HepG2 (cell line): ENCODE results near the gene KHNYN. TPM values are rescaled to one million over a fixed set of nuclear protein-coding genes. Genes with fewer than 3 reads are reported as not detected.

Experiments used
- ARHGAP35 ChIP-seq: sonication (generic); formaldehyde crosslinking; IDR thresholded peaks from 2 replicates; pipeline ENCODE4 v1.9.0; 2022; ENCODE audit warnings: mild to moderate bottlenecking, inconsistent platforms, moderate library complexity, missing genetic modification reagents, borderline replicate concordance
- CBX1 ChIP-seq: IDR thresholded peaks from one replicate; pipeline ENCODE4 v1.6.1; 2016; ENCODE audit warnings: antibody characterized with exemption, low read depth
- CC2D1A ChIP-seq: sonication (generic); formaldehyde crosslinking; IDR thresholded peaks from 2 replicates; pipeline ENCODE4 v1.8.1; 2023; ENCODE audit warnings: mild to moderate bottlenecking, missing genetic modification reagents
- GLI4 ChIP-seq: sonication (generic); formaldehyde crosslinking; IDR thresholded peaks from 2 replicates; pipeline ENCODE4 v1.5.1; 2020; ENCODE audit warnings: missing genetic modification reagents, mild to moderate bottlenecking, moderate library complexity, borderline replicate concordance
- MXI1 ChIP-seq: IDR thresholded peaks from 3 replicates; pipeline ENCODE4 v1.6.1; 2012; ENCODE audit warnings: low read depth, low read length, inconsistent platforms, borderline replicate concordance
- PAXIP1 ChIP-seq: sonication (generic); formaldehyde crosslinking; conservative IDR thresholded peaks from 2 replicates; pipeline ENCODE4 v1.4.0; 2020; ENCODE audit warnings: mild to moderate bottlenecking, missing genetic modification reagents, moderate library complexity
- THYN1 ChIP-seq: sonication (generic); formaldehyde crosslinking; IDR thresholded peaks from 2 replicates; pipeline ENCODE4 v1.8.1; 2023; ENCODE audit warnings: low read depth, mild to moderate bottlenecking, moderate library complexity, missing genetic modification reagents, borderline replicate concordance
- TSC22D2 ChIP-seq: sonication (generic); formaldehyde crosslinking; IDR thresholded peaks from 2 replicates; pipeline ENCODE4 v1.5.1; 2020; ENCODE audit warnings: missing genetic modification reagents, mild to moderate bottlenecking, borderline replicate concordance
- ZMAT3 ChIP-seq: sonication (generic); formaldehyde crosslinking; conservative IDR thresholded peaks from 2 replicates; pipeline ENCODE4 v1.7.0; 2021; ENCODE audit warnings: missing genetic modification reagents
- ZNF160 ChIP-seq: sonication (generic); formaldehyde crosslinking; IDR thresholded peaks from 2 replicates; pipeline ENCODE4 v1.8.0; 2022; ENCODE audit warnings: mild to moderate bottlenecking, inconsistent platforms, missing genetic modification reagents
- ZNF329 ChIP-seq: sonication (generic); formaldehyde crosslinking; IDR thresholded peaks from 2 replicates; pipeline ENCODE4 v1.9.0; 2021; ENCODE audit warnings: low read depth, mild to moderate bottlenecking, missing genetic modification reagents
- ZNF724P ChIP-seq: sonication (generic); formaldehyde crosslinking; IDR thresholded peaks from 2 replicates; pipeline ENCODE4 v1.8.0; 2022; ENCODE audit warnings: missing genetic modification reagents, borderline replicate concordance
- ZNF772 ChIP-seq: sonication (generic); formaldehyde crosslinking; IDR thresholded peaks from 2 replicates; pipeline ENCODE4 v1.5.0; 2020; ENCODE audit warnings: mild to moderate bottlenecking, missing genetic modification reagents
- polyA plus RNA-seq, 8 experiments: library from polyadenylated mRNA; depleted of rRNA in 3 of 8; stranded (reverse) in 7 of 8; unstranded in 1 of 8; fragments of >200 nt; fragmentation: Illumina TruSeq in 4 of 8; extraction: Trizol in 4 of 8; gene quantifications; 2 replicates each; pipeline versions ENCODE4 v1.2.1 to v1.2.3, GENCODE V29; 2011 to 2016; ENCODE audit warnings: low read depth in 4 of 8, missing spikeins in 1 of 8, mixed read lengths in 1 of 8; ENCODE audit not compliant: insufficient read depth in 1 of 8
- total RNA-seq, 5 experiments: library from RNA; depleted of rRNA; stranded (reverse); fragments of >200 nt; fragmentation: Illumina TruSeq; extraction: Trizol; gene quantifications; 2 replicates each; pipeline ENCODE4 v1.2.3, GENCODE V29; 2016; ENCODE audit warnings: low read depth in 1 of 5
- TF ChIP-seq, protein P1 (sequence below): sonication (generic); formaldehyde crosslinking; IDR thresholded peaks from 2 replicates; pipeline ENCODE4 v1.5.0; 2020; ENCODE audit warnings: missing genetic modification reagents
- TF ChIP-seq, protein P2 (sequence below): sonication (generic); formaldehyde crosslinking; IDR thresholded peaks from 2 replicates; pipeline ENCODE4 v1.5.0; 2020; ENCODE audit warnings: missing genetic modification reagents
- TF ChIP-seq, protein P3 (sequence below): sonication (generic); formaldehyde crosslinking; IDR thresholded peaks from 2 replicates; pipeline ENCODE4 v1.4.0; 2020; ENCODE audit warnings: low read depth, missing genetic modification reagents
- TF ChIP-seq, protein P4 (sequence below): sonication (generic); formaldehyde crosslinking; IDR thresholded peaks from 2 replicates; pipeline ENCODE4 v1.5.0; 2020; ENCODE audit warnings: missing genetic modification reagents

The KHNYN gene
- total and polyA plus RNA-seq, 2 of the 13 experiments (the other 11 are each of a cell fraction or from before 2014, with no cell fraction given) = 52.8 to 75.7 TPM

- TF ChIP-seq, protein P1, sequence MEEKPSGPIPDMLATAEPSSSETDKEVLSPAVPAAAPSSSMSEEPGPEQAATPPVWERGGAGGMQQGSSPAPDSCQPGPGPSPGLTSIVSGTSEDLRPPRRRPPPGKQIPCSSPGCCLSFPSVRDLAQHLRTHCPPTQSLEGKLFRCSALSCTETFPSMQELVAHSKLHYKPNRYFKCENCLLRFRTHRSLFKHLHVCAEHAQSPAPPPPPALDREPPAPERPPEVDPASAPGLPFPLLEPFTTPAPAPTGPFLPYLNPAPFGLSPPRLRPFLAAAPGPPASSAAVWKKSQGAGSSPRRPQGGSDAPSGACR (CRISPR knock-in tag) = peak; percentile 23; the same call in 1 of the 2 replicates
- TF ChIP-seq CC2D1A (CRISPR knock-in tag) (no peak), MXI1 (0 out of 3 replicates have a peak, but pooled peaks have one; percentile 42), GLI4 (no peak), ZNF724P (0 out of 2 replicates have a peak, but pooled peaks have one; percentile 70), ZNF772 (CRISPR knock-in tag) (no peak; the same call in 1 of the 2 replicates), ZMAT3 (CRISPR knock-in tag) (0 out of 2 replicates have a peak, but pooled peaks have one; percentile 13), THYN1 (no peak), ZNF329 (no peak), CBX1 (peak; percentile 39), ARHGAP35 (CRISPR knock-in tag) (no peak), ZNF160 (no peak; the same call in 1 of the 2 replicates), TSC22D2 (CRISPR knock-in tag) (0 out of 2 replicates have a peak, but pooled peaks have one; percentile 15), PAXIP1 (peak; percentile 58)
- TF ChIP-seq, protein P2, sequence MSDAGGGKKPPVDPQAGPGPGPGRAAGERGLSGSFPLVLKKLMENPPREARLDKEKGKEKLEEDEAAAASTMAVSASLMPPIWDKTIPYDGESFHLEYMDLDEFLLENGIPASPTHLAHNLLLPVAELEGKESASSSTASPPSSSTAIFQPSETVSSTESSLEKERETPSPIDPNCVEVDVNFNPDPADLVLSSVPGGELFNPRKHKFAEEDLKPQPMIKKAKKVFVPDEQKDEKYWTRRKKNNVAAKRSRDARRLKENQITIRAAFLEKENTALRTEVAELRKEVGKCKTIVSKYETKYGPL (CRISPR knock-in tag) = no peak
- TF ChIP-seq, protein P3, sequence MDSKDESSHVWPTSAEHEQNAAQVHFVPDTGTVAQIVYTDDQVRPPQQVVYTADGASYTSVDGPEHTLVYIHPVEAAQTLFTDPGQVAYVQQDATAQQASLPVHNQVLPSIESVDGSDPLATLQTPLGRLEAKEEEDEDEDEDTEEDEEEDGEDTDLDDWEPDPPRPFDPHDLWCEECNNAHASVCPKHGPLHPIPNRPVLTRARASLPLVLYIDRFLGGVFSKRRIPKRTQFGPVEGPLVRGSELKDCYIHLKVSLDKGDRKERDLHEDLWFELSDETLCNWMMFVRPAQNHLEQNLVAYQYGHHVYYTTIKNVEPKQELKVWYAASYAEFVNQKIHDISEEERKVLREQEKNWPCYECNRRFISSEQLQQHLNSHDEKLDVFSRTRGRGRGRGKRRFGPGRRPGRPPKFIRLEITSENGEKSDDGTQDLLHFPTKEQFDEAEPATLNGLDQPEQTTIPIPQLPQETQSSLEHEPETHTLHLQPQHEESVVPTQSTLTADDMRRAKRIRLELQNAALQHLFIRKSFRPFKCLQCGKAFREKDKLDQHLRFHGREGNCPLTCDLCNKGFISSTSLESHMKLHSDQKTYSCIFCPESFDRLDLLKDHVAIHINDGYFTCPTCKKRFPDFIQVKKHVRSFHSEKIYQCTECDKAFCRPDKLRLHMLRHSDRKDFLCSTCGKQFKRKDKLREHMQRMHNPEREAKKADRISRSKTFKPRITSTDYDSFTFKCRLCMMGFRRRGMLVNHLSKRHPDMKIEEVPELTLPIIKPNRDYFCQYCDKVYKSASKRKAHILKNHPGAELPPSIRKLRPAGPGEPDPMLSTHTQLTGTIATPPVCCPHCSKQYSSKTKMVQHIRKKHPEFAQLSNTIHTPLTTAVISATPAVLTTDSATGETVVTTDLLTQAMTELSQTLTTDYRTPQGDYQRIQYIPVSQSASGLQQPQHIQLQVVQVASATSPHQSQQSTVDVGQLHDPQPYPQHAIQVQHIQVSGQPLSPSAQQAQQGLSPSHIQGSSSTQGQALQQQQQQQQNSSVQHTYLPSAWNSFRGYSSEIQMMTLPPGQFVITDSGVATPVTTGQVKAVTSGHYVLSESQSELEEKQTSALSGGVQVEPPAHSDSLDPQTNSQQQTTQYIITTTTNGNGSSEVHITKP = 0 out of 2 replicates have a peak, but pooled peaks have one; percentile 42
- TF ChIP-seq, protein P4, sequence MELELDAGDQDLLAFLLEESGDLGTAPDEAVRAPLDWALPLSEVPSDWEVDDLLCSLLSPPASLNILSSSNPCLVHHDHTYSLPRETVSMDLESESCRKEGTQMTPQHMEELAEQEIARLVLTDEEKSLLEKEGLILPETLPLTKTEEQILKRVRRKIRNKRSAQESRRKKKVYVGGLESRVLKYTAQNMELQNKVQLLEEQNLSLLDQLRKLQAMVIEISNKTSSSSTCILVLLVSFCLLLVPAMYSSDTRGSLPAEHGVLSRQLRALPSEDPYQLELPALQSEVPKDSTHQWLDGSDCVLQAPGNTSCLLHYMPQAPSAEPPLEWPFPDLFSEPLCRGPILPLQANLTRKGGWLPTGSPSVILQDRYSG = no peak
Observed at GRCh38 chr14:24427537-24428508, 1.9 kb upstream of the KHNYN start (continued).
